GM21360 (cell line): ENCODE measurements around the gene GRIK4.

Experiments
- ATAC-seq: cut with Tn5 transposase; IDR thresholded peaks from one replicate; pipeline ENCODE4 v1.9.1; 2021; ENCODE audit warnings: mild to moderate bottlenecking, moderate library complexity; ENCODE audit not compliant: unreplicated experiment

GRIK4 gene

DNA sequence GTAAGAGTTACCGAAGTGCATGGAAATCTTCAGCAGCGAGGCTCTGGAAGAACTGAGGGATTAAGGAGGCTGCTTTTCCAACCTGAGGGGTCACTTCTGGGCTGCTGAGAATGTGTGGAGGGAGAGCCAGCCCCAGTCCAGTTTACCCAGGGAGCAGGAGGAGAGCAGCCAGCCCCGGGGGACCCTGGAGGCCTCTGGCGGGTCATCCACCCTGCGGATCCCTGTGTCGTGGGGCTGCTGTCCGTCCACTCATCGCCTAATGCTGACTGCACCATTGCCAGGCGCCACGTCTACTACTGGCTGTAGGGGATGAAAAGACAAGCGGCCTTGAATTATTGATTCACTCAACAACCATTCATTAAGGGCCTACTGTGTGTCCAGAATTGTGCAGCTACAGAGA lies 283.6 kb downstream of the GRIK4 start:
- ATAC-seq, result no peak

DNA sequence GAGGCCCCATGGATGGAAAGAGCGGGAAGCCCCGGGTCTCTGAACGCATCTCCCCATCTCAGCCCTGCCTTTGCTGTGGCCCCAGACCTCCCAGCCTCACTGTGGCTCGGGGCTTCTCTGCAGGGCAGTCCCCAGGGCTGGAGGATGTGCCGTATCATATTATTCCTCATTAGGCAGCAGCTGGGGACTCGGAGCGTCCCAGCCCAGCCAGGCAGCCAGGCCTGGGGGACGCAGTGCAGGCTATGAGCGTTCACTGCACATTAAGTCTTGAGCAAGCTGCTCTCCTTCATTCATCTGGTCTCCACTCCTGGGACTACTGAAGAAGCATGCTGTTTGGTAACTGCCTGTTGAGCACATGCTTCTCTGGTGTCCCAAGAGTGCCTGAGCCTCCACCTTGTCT lies 285.6 kb downstream of the GRIK4 start:
- ATAC-seq, result no peak

DNA sequence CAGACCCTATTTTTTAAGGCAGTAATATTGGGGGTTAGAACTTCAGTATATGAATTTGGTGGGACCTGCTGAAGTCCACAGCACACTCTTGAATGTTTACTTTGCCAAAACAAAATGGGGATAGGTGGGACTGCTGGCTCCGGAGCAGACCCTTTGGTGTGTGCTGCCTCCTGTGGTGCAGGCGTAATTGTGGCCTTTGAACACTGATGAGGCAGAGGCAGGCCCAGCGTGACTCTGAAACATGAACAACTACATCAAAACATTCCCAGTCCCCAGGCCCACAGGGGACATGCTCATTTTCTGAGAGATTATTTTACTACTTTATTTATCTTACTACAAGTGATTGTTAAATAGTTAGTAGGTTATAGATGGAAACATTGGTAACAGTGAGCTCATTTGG lies 287.3 kb downstream of the GRIK4 start:
- ATAC-seq, result no peak

DNA sequence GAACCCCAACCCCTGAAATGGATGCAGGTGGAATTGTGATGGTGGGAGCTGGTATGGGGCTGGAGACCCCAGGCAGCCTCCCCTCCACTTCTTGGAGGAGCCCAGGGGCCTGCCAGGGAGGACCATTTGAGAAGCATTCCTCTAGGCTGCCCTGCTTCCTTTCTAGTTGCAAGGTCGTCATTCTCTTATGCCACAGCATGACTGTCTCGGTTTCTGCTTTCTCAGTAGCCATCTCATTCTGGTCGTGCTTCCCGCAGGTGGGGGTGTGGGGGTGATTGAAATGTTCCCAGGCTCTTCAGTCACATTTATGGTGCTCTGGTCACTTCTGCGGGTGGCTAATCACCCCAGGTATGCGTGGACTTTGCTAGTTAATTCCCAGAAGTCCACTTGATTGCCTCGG lies 288.7 kb downstream of the GRIK4 start:
- ATAC-seq, result no peak

DNA sequence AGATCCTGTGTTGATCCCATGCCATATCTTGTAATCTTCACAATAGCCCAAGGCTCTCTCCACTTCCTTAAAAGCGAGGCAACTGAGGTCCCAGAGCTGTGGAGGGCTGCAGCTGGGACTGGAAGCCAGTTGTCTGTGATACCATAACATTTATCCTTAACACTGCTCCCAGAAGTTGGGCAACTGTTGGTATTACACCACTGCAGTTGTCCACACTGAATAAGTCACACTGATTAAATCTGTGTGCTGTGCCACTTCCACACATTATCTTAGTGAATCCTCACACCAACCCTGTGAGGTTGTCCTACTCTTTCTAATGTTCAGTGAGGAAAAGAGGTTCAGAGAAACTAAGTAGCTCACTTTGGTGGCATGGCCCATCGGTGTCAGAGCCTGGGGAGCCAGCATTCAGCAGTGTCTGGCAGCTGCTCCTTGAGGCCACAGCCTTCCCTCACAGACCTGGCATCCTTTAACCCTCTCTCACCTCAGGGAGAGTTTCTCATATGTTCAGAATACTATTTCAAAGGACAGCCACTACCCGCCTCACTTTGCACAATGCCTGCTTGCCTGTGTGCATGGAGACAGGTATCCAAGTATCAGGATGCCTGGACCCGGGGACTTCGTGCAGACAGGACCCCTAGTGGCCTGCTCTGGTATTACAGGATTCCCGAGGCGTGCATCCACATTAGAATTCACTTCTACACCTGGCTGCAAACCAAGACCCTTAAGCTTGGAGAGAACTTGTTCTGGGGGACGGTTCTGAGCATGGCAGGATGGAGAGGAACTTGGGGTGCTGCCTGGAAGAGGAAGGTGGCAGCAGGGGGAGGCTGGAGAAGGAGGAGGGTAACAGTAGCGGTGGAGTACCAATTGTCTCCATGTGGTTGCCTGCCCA lies 290.5 kb downstream of the GRIK4 start:
- no peak for ATAC-seq

DNA sequence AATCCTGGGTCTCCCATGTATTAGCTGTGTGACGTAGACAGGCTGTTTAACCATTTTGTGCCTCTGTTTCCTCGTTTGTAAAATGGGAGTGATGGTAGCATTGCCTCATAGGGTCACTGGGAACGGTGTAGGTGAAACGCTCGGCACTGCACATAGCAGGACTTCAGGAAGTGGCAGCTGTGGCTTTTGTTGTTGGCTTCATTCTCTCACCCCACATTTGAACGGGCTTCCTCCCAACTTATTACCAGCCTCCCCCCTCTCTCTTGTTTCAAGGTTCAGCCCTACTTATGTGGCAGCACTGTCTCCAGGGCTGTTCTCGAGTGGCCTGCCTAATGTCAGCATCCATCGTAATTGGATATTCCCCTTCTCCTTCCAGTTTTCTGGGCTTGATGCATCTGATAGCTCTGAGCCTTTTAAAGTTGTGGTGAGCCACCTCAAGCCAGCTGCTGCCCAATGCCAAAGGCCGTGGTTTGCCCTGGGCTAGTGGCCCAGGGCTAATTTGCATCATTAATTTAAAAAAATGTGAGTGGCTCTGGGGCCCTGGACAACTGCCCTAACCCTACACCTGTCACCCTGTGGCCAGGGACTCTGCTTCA lies 294.5 kb downstream of the GRIK4 start:
- no peak for ATAC-seq

DNA sequence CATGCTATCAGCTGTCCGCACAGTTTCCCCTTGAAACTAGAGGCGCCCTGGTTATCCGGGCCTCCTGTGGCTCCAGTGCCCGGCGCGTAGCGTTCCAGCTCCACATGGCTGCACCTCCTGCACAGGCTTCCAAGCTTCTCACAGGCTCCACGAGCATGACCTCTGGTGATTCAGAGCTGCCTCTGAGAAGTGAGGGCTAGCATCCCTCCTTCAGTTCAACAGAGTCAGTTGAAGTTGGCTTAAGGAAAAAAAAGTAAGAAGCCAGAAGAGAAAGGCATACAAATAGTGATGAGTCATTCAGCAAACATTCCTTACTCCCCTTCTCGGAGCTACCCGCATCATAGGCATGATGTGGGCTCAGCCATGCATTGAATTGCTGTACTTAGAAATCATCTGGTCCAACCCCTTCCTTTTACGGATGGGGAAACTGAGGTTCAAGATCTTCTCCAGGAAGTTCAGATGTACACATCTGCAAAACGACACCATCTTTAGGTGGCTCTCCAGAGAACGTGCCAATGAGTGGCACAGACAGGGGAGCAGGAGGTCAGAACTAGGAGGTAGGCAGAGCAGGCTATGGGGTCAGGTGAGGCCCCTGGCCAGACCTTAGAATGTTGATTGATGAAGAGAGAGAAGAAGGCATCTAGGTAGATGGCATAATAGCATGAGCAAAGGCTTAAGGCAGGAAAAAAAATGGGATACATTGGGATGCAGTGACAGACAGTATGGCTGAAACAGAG lies 296.0 kb downstream of the GRIK4 start:
- no peak for ATAC-seq

DNA sequence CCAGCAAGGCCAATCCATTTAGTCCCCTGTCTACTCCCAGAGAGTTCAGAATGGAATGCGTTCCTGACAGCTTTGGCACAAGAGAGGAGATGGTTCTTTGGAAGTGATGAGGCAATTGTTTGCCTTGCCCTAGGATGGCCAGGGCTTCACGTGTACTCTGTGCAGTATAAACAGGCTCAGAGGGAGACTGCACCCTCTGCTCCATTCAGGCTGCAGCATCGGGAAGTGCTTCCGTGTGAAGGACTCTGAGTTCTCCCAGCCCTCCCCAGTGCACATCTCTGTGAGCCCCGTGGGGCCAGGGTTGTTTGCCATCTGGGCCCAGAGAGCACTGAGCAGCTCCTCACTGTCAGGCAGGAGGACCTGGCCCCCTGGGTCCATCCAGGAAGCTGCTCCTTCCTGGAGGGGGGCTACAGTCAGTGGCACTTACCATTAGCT lies 297.1 kb downstream of the GRIK4 start:
- ATAC-seq, result no peak

DNA sequence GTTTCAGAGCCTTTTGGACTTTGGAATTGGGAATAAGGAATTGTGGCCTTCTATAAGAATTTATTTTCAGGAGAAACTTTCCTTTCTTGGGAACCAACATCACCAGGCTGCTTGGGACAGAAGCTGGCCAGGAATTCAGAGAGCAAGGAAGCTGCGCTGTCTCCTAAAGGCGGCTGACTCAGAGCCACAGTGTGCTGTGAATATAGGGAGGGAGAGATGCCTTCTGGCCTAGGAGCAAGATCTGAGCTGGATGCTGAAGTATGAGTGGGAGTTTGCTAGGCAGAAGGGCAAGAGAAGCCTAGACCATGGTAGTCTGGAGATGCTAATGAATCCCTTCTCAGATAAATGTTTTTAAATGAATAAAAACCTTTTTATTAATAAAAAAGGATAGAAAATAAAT lies 298.7 kb downstream of the GRIK4 start:
- no peak for ATAC-seq

DNA sequence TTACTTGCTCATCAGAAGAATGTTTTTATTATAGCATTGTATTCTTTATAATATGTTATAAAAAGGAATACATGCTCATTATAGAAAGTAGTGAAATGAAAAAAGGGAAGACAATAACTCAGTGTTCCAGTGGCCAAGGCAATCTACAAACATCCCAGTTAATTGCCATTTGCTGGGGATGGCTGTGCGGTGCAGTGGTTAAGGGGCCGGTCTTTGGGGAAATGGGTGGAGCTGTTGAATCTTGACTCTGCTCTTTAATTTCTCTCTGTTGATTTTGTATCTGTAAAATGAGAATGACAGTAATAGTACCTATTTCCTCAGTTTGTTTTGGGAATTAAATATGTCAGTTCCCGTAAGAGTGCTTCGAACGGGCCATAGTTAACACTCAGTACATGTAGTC lies 299.7 kb downstream of the GRIK4 start:
- ATAC-seq, result no peak

DNA sequence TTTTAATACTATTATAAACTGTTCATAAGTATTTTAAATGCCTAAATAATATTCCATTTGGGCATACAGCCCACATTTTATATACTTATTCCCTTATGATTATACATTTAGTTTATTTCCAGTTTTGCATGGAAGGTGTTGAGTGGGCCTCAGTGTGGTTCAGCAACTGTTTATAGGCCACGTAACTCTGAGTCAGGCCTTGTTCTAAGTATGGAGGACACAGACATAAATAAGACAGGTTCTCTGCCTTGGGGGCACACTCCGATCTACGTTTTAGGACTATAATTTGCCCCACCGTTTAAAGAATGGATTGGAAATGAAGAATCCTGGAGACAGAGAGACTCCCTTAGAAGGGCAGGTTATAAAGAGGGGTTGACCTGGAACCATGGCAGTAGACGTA lies 300.2 kb downstream of the GRIK4 start:
- no peak for ATAC-seq

DNA sequence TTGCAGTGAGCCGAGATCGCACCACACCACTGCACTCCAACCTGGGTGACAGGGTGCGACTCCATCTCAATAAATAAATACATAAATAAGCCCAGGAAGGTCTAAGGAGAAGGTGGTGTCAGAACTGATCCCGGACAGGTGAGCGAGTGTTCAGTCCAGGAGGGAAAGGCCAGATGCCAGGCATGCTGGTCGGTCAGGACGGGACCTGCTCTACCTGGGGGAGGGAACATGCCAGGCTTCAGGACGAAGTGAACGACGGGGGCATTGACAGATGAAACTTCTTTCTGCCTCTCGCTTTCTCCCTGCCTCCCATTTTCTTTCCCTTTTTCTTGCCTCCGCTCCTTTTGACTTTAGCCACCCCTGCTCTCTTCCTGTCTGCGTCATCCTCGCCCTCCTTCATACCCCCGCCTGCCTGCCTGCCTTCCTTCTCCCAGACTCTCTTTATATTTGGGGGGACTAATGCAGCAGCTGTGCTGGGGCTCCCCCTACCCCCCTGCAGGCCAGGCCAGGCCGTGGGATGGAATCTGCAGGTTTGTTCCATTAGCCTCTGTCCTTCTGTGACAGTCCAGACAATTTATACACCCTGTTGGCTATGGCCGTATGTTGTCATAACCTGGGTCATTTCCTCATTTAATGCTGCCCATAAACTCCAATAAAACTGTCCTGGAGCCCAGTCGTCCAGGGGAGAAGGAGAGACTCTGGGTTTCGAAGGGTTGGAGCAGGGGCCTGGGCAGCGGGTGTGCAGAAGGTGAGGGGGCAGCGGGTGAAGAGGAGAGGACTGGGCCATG lies 303.2 kb downstream of the GRIK4 start:
- ATAC-seq, result no peak

DNA sequence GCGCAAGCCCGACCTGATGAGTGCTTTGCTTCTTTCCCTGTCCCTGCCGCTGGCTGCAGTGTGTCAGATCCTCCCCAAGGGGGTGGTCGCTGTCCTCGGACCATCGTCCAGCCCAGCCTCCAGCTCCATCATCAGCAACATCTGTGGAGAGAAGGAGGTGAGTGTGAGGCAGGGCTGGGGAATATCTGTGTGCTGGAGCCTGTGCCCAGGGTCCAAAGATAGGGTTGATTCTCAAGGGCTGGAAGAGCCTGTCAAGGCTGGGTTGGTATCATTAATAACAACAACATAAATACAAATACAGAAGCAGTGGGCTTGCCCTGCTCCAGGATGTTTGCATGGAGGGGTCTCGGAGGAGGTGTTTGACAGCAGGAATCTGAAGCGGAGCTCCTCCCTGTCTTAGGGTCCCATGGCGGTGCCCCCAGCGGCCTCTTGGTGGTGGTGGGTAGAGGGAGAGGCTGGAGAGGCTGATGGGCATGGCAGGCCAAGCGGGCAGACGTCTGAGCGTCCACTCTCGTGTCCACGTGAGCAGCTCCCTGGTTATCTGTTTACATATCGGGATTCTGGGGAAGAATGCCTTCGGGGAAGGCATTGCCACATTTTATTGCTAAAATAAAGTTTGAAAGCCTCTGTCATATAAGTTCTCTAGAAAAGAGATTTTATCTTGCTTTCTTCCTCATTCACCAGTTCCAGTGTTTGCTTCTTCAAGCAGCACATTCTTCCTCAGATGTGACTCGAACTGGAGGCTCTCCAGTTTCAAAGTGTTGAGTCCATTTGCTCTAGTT lies 304.0 kb downstream of the GRIK4 start:
- ATAC-seq, result no peak

DNA sequence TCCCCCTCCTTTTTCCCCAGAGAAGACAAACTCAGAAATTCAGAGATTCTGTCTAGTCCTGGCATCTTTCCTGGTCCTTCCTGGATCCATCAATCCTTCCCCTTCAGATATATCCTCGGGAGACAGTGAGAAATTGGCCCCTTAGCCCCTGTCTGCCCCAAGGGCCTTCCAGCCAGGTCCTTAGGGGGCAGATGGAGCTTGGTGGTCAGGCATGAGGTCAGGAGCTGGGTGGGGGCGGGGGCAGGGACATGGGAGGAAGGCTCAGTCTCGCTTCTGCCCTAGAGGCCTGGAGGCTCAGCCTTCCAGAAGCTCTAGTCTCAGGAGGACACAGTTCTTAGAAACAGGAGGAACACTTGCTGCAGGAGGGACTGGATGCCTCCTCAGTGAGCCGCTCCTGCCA lies 304.6 kb downstream of the GRIK4 start:
- no peak for ATAC-seq

DNA sequence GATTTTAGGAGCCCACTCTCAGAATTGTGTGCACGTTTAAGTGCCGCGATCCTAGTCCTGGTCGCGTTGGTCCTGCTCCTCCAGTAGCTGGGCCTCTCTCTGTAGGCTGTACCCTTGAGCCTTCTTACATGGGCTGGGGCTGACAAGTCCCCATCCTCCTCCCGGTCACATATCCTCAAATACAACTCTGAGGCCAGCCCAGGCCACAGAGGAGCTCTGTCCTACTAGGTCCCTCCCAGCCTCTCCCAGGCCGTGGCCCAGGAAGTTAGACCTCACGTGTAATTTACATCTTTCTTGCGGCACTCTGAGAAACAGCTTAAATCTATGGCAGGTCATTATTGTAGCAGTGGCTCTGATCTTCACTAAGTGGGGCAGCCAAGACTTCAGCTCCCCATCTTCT lies 305.2 kb downstream of the GRIK4 start:
- ATAC-seq, result no peak

DNA sequence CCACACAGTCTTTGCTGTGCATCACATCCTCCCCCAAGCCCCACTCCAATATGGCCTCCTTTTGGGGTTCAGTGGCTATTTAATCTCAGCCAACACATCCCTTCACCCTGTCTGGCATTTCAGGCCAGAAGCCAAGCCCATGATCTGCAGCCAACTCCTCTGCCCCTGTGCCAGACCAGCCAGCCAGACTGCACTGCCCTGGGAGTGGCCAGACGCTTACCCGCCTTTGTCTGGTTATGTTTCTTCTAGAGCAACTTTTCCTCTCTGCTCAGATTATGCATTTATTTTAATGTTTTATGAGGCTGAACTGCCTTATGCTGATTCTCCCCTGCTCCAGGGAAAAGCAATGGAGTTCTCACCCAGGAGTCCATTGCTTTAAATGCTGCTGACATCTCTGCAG lies 305.6 kb downstream of the GRIK4 start:
- ATAC-seq, result no peak

DNA sequence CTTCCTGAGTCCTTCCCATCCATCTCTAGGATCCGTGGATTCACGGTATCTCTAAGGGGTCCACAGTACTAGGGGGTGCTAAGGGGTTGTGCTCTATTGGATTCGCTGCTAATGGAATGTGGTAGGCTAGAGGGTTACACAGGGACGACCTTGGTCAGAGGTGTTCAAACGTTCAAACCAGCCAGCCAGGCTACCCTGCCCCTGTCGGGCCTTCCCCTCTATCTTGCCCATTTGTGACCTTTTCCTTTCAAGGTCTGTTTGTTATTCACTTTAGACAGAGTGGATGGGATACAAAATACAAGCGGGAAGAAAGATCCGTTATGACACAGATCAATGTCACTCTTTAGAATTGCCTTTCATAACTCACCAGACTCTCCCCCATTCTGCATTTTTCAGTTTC lies 306.5 kb downstream of the GRIK4 start:
- no peak for ATAC-seq

DNA sequence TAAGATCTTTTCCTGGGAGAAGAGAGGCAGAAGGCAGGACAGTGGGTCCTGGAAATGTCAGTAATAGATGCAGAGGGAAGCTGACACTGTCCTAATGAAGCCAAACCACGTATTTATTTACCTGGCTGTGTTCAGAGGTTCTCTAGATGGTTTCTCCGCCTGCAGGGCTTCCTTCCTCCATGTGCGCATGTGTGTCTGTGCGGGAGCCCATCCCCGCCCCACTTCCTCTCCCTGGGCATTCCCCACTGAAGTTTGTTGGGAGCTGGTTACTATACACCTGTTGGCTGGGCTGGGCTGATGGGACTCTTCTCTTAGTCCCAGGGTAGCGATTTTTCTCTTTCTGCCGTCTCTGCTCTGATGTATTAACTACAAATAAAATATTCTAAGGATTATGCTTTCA lies 307.5 kb downstream of the GRIK4 start:
- ATAC-seq, result no peak

DNA sequence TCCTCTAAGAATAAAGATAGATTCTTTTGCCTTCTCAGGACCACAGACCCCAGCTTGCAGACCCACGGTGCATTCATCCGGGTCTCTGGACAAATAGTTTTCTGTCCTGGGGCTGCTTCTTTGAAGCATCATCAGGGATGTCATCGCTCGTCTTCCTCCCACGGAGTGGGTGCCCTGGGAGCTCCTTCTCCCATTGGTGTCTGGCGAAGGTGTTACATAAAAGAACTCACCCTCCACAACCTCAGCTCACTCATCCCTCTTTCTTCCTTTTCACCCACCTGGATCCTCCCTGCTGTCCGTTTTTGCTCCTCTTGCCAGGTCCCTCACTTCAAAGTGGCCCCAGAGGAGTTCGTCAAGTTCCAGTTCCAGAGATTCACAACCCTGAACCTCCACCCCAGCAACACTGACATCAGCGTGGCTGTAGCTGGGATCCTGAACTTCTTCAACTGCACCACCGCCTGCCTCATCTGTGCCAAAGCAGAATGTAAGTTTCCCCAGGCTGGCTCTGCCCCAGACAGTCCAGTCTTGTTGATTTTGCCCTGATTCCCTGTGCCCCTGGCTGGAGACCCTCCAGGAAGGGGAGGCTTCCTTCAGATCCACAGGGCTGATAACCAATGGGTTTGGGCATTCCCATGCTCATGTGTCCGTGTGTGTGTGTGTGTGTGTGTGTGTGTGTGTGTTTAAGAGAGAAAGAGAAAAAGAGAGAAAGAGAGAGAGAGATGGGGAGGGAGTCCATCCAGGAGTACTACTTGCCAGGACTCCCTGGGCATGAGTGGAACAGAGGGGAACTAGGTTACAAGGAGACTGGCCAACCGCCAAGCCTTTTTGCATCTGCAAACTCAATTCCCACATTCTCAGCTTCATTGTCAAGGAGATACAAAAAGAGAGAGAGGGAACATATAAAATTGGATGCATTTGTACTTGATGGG lies 308.2 kb downstream of the GRIK4 start:
- ATAC-seq, result no peak
